SIG-M5 (cell line): Measurements from ENCODE around the gene KLHL13.
"Not testable (repeated sequence)": the region's sequence is repeated elsewhere in the genome, so short reads cannot be mapped to it uniquely, and the experiment has no call there.

Experiments
- DNase-seq: peaks from one replicate; lab custom pipeline; 2025; lab: John Stamatoyannopoulos, UW

The KLHL13 gene, protein sequence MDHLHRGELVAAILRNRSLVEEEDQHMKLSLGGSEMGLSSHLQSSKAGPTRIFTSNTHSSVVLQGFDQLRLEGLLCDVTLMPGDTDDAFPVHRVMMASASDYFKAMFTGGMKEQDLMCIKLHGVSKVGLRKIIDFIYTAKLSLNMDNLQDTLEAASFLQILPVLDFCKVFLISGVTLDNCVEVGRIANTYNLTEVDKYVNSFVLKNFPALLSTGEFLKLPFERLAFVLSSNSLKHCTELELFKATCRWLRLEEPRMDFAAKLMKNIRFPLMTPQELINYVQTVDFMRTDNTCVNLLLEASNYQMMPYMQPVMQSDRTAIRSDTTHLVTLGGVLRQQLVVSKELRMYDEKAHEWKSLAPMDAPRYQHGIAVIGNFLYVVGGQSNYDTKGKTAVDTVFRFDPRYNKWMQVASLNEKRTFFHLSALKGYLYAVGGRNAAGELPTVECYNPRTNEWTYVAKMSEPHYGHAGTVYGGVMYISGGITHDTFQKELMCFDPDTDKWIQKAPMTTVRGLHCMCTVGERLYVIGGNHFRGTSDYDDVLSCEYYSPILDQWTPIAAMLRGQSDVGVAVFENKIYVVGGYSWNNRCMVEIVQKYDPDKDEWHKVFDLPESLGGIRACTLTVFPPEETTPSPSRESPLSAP

DNA sequence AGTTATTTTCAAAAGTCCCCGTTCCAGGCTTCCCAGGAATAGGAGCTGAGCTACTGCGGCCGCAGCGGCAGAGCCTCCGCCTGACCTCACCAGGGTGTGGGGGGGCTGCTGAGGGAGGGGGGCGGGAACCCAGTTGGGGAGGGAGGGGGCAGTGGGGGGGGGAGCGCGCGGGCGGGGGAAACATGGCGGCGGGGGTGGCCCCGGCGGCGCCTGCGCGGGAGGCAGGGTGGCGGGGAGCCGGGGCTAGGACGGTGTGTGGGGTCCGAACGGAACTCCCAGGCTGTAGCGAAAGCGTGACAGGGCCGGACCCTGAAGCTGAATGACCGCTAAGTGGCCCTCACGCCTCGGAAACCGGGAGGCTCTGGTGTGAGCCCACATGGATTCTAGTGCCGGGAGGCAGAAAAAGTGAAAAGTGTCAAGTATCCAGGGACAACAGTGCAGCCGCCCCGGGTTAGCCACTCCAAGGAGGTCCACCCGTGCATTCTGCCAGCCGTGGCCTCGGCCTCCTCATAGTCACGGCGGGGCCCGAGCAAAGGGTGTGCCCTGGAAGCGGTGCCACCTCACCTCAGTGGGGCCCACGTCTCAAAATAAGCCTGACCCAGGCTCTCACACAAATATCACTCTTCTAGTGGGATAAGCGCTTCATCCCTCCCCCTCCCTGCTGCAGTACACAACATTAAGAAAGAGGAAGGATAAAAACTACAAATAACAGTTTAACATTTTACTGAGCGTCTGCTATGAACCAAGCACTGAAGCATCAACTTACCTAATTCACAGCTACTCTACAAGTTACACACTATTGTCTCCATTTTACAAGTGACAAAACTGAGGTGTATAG is at the start of gene KLHL13:
KLHL13 (minus strand) TSS at position 98 of the 838 bp plus-strand sequence. CDS start 88,337 bp downstream, outside the sequence.
- DNase-seq = no peak

DNA sequence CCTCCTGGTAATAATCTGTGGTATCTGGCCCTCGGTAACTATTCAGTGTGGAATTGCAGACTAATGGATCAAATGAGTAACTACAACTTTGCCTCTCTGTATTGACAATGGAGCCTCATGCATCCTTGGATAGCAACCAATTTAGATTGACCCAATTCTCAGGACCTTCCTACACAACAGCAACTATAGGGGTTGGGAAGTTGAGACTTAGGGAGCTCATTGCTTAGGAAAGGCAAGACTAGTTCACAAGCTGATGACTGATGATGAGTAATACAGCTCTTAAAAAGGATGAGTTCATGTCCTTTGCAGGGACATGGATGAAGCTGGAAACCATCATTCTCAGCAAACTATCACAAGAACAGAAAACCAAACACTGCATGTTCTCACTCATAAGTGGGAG is 47.5 kb upstream of the KLHL13 start:
- DNase-seq = no peak

DNA sequence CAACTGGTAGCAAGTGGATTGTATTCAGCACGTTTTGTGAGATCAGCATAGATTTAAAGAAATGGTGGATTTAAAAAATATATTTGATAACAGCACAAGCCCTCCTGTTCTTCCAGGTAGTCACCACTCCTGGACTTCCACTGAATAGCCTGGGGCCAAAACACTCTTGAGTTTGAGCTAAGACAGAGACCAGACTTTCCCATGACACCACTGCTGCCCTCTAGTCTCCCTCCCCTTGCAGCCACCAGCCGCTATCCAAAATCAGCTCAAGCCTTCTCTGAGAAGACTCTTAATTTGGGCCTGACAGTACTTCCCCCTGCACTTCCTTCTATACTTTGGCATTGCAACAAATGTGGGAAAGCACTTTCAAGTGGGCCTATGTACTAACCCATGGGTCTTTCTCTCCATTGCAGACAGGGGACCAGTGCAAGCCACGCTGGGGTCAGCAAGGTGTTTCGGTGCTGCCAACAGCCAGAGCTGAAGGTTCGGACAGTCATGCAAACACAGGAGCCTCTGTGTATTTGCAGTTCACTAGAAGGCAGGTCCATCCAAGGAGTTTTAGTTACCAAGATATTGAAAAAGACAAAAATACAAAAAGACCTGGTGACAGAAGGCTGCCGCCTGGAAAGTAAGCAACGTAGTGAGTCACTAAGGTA is 40.5 kb upstream of the KLHL13 start:
- no peak for DNase-seq

DNA sequence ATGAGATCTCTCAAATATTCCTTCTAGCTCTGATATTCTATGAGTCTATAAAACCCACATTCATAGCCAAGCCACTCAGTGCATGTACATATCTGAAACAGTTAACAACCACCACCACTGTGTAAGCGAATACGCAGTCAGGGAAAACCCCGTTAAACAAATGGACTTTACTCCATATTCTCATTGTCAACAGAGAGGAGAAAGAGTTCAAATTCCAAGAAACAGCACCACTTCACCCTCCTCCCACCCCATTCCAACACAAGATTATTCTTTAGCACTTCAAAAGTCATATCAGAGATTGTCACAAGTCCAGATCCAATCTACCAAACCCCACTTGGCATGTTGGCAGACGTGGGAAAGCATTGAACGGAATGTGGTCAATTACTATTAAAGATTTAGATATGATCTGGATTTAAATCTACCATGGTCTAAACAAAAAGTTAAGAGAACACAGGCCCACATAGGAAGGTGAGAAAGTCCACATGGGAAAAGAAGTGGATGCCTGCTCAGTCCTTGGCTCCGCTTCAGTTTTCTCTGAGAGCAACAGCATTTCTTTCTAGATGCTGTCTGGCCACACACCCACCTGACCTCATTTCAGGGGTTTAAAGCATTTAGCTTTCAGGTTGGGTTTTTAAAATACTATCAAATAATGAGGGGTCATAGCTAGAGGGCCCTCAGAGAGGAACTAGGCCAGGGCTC is 39.8 kb upstream of the KLHL13 start:
- no peak for DNase-seq

DNA sequence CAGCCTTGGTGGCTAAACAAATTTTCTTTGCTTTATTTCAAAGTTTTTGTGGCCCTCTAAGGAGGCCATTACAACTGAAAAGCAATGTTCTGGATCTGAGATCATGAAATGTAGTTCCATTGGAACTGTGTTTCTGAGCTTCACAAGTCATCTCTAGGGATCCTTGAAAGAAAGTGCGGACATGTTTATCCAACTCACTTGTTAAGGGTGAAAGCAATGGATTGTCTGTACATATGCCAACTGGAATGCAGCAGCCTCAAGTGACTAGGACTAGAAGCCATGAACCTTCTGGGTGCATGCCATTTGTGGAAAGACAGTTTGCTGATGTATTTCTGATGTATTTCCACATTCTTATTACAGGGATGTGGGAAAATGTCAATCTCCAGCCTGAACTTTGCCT is 36.7 kb upstream of the KLHL13 start:
- no peak for DNase-seq

DNA sequence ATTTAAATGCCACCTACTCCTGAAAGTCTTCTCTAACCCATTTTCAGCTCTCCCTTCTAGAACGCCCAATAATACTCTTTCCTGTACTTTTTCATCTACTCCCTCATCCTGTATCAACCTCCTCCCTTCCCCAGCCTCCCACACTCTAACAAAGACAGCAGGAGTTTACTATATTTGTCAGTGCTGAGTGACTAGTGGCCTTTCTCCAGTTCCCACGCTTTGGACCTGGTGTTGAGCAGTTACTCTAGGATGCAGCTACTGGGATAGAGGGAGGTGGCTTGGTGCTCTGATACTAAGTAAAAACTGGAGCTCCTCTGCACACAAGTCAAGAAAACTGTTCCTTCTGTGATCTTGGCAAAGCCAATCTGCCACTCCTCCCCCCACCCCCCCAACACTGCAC is 36.1 kb upstream of the KLHL13 start:
- no peak for DNase-seq

DNA sequence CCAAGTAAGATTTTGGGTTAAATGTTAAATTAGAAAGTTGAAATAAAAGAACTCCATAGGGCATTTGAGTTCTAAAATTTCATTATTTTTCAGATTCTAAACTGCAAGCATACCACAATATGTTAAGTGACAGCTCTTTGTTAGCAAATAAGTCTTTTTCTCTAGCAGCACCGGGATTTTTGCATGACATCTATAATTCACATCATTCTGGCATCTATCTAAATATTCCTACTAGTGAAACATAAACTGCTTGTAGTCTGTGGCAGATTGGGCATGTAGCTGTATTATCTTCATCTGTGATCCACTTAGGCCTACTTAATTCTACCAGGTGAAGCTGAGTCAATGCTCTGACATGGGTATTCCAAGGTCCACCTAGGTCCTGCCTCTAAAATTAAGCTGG is 32.1 kb upstream of the KLHL13 start:
- DNase-seq = no peak

DNA sequence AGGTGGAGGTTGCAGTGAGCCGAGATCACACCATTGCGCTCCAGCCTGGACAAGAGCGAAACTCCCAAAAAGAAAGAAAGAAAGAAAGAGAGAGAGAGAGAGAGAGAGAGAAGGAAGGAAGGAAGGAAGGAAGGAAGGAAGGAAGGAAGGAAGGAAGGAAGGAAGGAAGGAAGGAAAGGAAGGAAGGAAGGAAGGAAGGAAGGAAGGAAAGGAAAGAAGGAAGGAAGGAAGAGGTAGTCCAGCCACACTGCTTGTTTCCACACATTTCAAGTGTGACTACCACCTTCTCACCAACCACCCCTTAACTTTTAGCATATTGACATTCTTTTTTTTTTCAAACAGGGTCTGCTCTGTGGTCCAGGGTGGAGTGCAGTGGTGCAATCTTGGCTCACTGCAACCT is 31.2 kb upstream of the KLHL13 start:
- DNase-seq = not testable (repeated sequence)

DNA sequence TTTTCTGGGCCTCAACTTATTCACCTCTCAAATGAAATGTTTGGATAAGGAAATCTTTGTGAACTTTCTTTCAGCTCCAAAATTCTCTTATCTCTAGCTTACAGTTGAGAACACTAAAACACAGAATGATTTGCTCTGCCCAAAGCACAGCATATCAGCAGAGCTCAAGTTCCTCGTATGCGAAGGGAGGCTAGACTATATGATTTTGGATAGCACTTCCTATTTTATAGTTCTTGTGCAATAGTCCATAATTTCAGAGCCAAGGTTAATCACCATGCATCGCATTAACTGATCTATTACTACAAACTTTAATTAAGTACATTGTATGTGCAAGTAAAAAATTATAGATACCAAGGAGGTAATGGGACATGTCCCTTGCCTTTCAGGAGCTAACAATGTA is 27.0 kb upstream of the KLHL13 start:
- no peak for DNase-seq

DNA sequence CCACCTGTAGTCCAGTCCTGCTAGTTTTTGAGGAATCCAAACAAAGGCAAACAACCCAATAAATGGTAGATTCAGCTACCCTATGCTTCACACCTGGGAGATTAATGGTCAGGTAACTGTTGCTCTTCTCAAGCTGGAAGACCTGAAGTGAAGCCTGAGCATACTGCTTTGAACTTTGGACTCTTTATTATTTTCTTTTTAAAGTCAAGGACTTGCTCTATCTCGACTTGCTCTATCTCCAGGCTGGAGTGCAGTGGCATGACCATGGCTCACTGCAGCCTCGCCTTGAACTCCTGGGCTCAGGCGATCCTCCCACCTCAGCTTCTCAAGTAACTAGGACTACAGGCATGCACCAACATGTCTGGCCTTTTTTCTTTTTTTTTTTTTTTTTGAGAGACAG is 14.7 kb upstream of the KLHL13 start:
- DNase-seq = no peak

DNA sequence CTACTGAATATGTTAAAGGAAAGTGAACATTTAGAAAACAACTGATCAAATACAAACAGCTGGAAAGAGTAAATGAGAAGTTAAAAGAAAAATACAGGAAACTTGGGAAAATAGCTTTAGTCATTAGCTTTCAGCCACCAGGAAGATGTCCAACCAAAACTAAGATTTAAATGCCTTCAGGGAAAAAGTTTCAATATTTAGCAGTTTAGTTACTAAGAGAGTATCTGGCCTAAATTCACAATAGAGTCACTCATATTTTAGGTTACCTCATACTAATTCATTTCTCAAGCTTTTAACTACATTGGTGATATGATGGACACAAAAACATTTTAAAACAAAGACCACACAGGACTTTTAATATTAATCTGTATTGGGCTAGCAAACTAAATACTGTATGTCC is 13.1 kb upstream of the KLHL13 start:
- no peak for DNase-seq

DNA sequence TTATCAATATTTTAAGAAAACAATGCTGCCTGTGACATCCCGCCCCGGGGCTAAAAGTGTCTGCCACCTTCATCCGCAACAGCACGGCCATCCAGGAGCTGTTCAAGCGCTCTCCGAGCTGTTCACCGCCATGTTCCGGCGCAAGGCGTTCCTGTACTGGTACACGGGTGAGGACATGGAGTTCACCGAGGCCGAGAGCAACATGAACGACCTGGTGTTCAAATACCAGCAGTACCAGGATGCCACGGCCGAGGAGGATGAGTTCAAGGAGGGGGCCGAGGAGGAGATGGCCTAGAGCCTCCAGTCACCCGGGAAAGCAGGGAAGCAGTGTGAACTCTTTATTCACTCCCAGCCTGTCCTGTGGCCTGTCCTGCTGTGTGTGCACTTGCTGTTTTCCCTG is 12.1 kb upstream of the KLHL13 start:
- no peak for DNase-seq

DNA sequence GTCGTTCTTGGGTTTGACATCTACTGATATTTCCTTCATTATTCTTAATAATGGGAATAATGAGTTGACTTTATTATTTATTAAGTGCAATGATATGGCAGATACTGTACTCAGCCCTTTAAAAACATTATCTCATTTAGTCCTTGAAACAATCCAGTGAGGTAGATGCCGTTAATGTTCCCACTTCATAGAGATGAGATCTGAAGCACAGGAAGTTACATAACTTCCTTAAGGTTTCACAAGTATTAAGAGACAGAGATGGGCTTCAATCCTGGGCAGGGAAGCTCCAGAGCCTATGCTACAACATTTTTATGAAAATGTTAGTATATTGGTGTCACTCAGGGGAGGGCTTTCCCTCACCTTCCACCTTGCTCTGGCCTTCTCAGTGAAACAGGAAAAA is 9.7 kb upstream of the KLHL13 start:
- DNase-seq = no peak

DNA sequence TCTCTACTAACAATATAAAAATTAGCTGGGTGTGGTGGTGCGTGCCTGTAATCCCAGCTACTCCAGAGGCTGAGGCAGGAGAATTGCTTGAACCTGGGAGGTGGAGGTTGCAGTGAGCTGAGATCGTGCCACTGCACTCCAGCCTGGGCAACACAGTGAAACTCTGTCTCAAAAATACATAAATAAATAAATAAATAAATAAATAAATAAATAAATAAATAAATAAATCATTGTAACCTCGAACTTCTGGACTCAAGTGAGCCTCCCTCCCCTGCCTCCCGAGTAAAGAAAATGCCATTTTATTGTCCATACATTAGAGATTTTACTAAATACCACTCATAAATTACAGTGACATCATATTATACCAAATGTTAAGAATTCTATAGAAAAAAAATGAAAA is 7.6 kb upstream of the KLHL13 start:
- not testable (repeated sequence) for DNase-seq

DNA sequence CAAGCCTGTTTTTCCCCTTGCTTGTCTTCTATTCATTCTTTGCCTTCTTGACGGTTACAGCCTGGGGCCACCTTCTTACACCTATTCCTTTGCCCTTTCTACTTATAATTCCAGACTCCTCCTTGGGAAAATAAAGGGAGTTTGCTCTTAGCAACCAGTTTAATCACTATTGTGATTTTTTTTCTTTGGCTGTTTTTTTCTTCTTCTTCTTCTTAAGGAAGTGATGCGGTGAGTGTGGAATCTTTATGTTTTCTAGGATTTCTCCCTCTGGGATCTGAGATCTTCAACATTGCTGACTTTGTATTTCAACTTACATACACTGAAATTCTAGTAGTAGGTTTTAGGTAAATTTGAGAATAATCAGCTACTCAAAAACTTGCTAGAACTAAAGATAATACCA is 1.1 kb upstream of the KLHL13 start:
- no peak for DNase-seq

DNA sequence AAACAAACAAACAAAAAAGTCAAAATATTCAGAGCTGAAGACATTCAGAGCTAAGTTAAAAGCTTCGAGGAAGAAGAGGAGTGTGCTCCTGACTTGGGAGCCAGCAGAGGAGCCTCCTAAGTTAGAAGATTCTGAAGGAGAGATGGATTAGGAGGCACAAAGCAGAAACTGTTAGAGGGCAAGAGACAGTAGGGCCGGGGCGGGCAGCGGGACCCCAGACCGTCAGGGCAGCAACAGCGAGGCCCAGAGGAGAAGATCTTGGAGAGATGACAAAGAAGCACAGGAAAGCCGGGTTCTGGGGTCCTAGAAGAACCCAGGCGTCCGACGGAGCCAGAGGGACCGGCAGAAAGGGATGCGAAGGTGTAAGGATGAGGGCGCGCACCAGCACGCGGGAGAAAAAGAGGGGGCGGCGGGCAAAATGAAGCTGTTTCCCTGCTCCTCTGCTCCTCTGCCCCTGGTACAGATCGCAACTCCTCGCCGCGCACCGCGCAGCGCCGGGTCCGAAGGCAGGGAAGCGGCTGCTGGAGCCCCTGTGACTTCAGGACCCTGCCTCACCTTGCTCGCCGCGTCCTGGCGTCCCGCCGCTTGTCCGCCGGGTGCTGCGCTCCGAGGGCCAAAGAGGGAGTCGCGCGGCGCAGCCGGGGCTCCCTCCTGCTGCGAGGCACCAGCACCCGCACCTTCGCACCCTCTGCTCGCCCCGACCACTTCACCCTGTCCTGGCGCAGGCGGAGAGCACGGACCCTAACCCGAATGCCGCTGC is 477 bp downstream of the KLHL13 start:
- DNase-seq = no peak

DNA sequence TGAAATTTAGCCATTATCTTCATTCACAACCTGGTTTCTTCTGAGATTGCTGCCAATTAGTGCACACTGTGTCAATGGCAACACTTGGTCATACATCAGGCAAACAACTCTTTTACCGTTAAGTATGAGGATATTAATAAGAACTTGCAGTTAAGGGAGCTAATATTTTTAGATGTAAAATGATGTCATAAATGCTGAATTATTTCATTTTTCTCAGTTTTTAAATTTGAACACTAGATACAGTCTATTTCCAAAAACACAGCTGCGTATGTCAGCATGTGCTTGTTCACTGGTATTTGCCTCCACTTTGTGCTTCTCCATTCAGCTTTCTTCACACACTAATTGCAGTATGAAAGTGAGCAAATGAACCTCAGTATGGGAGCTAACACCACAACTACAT is 1.6 kb downstream of the KLHL13 start:
- no peak for DNase-seq

DNA sequence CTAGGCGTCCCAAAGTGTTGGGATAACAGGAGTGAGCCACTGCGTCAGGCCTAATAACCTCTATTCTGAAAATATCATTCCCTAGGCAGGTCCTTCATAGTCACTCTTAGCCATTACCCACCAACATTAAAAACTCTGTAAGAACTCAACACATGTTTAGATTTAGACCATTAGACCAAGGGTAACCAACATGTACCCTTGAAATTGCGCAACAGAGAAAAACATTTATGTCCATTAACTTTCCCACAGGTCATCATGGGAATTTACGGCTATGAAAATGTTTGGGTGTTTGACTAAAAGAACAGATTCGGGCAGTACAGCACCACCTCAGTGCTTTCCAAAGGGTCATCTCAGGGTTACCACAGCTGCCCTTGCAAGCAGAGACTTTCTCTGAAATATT is 7.5 kb downstream of the KLHL13 start:
- DNase-seq = no peak

DNA sequence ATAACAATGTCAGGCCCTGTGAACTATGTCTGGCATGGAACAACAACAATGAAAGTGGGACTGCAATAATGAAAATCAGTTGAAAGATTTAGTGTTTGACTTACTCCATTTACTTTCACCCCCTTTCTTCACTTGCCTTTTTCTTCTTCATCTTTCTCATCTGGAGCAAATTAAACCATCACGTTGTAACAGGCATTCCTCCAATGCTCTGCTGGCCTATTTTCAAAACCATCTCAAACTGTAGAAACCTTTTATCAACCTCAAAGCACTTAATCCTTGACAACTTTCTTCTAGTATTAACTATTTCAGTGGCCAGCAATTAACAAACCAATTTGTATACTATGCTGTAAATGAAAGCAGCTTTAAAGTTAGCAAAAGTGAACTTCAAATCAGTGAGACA is 8.3 kb downstream of the KLHL13 start:
- no peak for DNase-seq

DNA sequence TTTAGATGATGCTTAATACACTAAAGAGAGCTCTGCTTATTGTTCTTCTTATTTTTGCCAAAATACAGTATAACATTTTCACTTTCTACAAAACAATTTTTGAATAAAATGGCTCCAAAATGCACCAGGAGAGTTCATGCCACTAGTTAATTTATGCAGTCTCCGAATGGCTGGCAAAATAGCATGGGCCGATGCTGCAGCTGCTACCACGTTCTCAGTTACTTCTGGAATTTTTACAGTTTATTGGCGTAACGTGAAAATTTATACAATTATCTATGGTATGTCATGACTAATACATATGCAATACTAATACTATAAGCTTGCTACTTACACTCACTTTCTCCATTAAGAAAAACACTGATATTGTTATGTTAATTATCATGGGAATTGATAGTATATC is 16.5 kb downstream of the KLHL13 start:
- DNase-seq = no peak

DNA sequence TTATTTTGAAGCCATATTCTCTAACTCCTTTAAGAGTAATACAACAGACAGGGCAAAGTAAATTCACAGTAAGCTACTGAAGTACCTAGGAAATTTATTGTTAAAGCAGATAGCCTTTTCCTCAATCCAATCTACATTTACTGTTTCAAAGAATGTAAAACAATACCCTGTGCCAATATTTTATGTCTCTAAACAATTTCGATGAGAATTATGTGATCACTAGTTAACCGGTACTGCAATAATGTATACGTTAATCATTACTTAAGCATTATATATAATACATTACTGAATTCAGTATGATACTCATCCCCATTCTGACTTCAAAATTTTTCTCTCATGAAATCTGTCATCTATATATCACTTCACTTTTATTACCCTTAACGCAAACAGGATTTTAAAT is 28.5 kb downstream of the KLHL13 start:
- DNase-seq = no peak
